CD1c-positive myeloid dendritic cell (primary cell): ENCODE results near the gene FGF14.

ENCODE experiments used
- DNase-seq: peaks from one replicate; pipeline ENCODE4 v3.0.0-alpha.2; 2016; ENCODE audit errors: extremely low spot score

Gene FGF14

GRCh38 chr13:102310691-102311418 is 91.0 kb downstream of the FGF14 start:
- no peak for DNase-seq

DNA sequence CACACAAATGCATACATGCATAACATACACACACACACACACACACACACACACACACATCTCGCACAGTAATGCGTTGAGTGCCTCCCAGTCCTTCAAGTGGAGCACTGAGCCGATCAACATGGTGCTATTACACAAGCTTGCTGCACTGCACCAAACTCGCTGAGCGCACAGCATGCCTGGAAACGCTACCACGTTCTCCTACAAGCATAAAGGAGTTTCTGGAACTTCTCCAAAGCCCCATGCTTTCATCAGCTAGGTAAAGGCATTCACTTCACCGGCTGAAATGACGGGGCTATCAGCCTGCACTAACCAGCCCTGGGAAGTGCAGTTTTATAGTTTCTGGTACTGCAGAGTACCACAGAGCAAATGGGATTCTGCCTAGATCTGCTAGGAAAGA is 92.7 kb downstream of the FGF14 start:
- DNase-seq: no peak

- no peak for DNase-seq
Measured at GRCh38 chr13:102302534-102302933, 99.3 kb downstream of the FGF14 start.

DNA sequence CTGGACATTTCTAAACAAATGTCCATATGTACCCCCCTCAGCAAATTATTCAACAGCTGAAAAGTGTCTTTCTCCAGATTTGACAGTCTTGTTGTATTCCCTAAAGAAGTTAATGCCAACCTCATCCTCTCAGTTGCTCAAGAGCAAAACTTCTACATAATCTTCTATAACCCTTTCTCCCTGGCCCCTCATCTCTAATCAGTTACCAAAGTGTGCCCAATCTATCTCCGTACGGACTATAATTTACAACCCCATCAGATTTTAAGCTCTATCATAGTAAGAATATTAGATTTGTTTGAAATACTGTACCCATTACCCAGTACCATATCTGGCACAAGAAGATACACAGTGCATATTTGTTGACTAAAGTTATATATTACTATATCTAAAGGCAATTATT is 101.5 kb downstream of the FGF14 start:
- no peak for DNase-seq

DNA sequence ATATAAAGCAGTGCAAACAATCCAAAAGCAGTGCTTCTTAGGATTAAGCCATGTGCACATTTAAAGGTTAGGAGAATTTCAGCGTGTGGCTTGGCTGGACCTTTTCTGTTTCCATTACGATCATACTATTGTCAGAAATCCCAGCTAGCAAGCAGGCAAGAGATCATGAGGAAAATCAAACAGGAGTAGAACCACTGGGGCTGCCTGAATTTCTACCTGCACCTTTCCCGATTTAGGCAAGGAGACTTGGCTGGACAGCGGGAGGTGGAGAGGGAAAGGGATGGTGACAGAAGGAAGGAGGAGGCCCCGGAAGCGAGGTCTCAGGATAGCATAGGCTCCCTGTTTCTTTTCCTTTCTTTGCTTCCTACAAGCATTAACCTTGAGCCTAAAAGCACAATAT is 102.5 kb downstream of the FGF14 start:
- no peak for DNase-seq

DNA sequence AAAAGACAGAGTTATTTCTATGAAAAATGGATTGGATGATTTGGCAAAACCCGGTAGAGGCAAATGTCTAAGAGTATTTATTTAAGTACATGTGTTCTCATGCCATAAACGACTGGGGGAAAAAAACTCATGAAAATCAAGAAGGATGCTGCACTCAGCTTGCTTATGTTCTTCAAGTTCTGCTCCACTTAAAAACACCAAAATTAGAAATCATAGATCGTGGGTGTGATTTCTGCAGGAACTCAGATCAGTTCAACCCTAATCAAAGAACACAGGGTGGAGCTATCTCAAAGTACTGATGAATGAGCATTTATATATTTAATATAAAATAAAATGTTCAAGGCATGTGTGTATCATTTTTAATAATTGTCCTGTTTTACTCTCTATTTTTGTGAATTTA is 103.8 kb downstream of the FGF14 start:
- no peak for DNase-seq

- DNase-seq: no peak
Measured at GRCh38 chr13:102295316-102296048, 106.4 kb downstream of the FGF14 start.

GRCh38 chr13:102294407-102295018 is 107.3 kb downstream of the FGF14 start:
- DNase-seq: no peak

DNA sequence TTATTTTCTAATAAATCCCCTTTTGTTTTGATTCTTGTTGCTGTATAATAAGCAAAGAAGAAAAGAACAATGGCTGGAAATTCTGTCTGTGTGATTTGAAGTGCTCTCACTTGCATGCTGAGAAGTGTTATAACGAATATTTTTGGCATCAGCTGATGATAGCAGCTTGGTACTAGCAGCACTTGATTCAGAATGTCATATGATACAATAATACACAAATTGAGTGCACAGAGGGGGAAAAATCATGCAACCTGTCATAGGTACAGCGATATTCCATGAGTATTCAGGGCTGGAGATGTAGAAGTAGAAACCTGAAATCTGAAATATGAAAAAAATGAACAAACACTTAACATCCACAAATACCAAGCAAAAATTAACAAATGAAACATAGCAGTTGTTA is 108.1 kb downstream of the FGF14 start:
- DNase-seq: no peak

- no peak for DNase-seq
Measured at GRCh38 chr13:102291587-102292218, 110.1 kb downstream of the FGF14 start.

- DNase-seq: no peak
Measured at GRCh38 chr13:102289606-102290005, 112.2 kb downstream of the FGF14 start.

GRCh38 chr13:102286326-102286725 is 115.5 kb downstream of the FGF14 start:
- no peak for DNase-seq

GRCh38 chr13:102280366-102280765 is 121.5 kb downstream of the FGF14 start:
- DNase-seq: no peak

- no peak for DNase-seq
Measured at GRCh38 chr13:102277286-102277685, 124.6 kb downstream of the FGF14 start.

- no peak for DNase-seq
Measured at GRCh38 chr13:102276404-102276803, 125.4 kb downstream of the FGF14 start.

GRCh38 chr13:102275969-102276368 is 125.9 kb downstream of the FGF14 start:
- DNase-seq: no peak

GRCh38 chr13:102273111-102273510 is 128.7 kb downstream of the FGF14 start:
- DNase-seq: no peak

- DNase-seq: no peak
Measured at GRCh38 chr13:102267191-102267590, 134.7 kb downstream of the FGF14 start.

DNA sequence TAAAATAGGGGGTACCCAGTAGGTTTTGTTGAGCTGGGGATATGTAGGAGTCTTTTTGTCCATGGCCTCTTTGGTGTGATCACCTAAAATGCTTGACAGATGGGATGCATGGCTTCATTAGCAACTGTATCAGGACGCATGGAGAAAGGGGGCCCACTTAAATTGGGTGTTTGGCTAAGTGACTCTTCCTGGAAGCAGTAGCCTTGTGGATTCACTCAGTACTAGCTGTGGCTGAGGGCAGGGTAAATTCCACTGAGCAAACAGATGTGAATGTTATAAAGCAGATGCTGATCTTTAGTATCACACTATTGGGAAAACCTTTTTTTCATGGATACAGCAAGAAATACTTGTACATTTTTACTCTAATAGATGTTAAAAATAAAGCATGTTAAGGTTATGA is 140.0 kb downstream of the FGF14 start:
- no peak for DNase-seq

- no peak for DNase-seq
Measured at GRCh38 chr13:102261316-102261715, 140.5 kb downstream of the FGF14 start.

DNA sequence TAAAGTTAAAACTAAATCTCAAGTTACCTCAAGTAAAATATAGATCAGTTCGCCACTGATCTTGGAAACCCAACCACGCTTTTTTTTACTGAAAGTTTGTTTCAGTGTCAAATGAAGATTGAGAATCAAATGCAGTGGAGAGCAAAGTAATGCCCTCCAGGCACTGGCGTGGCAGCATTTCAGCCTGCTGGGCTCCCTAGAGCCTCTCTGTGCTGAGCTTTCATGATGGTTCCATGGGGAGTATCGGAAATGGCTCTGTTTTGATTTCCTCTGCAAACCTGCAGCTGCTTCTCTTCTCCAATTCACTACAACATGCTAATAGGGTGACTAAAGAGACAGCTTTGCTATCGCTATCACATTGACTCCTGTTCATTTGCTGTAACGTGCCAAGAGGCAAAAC is 141.6 kb downstream of the FGF14 start:
- no peak for DNase-seq

DNA sequence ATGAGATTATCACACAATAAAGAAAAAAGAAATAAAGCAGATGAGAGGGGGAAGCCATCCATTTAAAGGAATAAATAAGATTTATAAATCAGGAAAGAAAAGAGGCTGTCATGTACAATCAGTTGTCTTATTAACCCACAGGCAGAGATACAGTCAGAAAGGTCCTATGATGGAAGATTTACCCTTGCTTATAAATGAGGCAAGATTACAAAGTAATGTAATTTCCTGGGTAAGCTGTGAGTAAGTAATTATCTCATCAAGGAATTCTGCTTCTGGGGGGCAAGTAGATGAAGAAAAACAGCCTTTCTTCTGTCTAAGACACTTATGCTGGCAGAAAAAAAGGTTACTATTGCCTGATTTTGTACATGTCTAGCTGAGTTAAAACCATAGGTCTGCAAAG is 146.4 kb downstream of the FGF14 start:
- no peak for DNase-seq

DNA sequence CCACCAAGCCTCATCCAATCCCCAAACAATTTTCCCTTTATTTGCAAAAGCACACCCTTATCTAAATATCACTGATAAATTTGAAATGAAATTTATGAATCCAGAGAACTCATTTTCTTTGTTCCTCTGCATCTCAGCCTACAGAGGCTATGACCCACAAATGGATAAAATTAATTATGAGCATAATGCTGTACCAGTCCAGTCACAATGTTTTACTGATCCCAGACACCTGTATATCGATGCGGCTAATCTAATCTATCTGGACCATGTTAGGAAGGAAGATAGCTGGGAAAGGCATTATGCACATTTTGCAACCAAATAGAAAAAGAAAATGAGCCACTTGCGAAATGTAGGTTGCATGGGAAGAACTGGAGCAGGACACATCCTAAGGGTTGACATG is 150.0 kb downstream of the FGF14 start:
- DNase-seq: no peak
